ENCODE results near the gene SCD5.

SCD5 gene

DNA sequence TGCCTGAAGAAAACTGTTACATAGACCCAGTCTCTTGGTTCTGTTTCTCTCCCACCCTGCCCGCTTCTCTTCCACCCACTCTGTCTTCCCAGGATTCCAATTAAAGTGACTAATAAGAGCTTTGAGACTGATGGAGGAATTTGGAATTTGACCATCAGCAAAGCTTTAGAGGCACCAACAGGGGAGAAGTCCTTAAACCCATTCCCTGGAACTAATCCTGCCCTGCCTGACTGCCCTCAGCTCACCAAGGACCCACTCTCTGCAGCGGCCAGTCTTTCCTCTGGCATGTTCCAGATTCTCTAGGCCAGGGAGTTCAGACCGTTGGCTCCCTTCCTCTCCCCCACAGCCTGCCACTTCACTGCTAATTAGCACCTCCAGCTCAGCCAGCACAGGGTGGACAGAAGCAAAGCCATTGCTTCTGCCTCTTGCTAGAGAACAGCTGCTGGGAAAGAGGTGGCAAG lies 23.9 kb downstream of the SCD5 start:
- no peak overlapping the region for H3K4me3 ChIP-seq (ENCODE audit: low read depth, low read length)

DNA sequence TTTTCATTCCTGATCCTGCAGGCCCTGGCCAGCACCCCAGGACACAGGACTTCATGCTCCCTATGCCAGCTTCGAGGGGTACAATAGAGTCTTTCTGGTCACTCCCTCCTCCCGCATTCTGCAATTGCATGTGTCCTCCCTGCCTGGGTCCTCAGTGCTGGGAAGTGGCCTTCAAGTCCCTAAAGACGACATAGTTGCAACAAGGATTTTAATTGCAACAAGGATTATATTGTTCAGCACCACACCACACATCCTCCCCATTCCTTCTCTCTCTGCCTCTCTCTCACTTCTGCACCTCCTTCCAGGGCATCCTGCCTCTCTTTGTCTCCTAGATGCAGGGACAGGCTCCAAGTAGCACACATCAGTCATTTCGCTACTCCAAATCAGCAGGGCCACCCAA lies 25.5 kb downstream of the SCD5 start:
- no peak overlapping the region for H3K4me3 ChIP-seq (ENCODE audit: low read depth, low read length)

DNA sequence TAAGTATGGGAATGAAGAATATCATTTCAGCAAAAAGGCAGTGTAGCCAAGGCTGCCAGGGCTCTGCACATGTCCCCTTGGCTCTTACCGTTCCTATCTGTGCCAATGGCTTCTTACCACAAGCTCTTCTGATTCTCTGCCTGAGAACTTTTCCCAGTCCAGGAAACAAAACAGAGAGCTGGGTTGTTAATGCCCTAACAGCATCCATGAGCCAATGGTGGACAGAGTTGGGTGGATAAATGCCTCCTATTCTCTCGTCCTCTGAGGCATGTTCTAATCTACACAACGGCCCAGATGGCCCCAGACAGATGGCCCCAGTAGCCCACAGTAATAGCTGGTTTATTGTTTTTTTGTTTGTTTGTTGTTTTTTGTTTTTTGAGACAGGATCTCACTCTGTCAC lies 28.0 kb downstream of the SCD5 start:
- no peak overlapping the region for H3K4me3 ChIP-seq (ENCODE audit: low read depth, low read length)

DNA sequence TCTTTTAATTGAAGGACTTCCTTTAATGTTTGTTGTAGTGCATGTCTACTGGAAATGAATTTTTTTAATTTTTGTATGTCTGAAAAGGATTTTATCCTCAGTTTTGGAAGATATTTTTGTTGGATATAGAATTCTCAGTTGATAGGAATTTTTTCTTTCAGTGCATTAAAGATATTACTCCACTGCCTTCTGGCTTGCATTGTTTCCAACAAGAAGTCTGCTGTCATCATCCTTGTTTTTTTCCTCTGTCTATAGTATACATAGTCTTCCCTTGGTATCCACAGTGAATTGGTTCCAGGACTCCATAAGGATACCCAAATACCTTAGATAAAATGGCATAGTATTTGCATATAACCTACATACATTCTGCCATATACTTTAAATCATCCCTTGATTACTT lies 33.5 kb downstream of the SCD5 start:
- no peak overlapping the region for H3K4me3 ChIP-seq (ENCODE audit: low read depth, low read length)

DNA sequence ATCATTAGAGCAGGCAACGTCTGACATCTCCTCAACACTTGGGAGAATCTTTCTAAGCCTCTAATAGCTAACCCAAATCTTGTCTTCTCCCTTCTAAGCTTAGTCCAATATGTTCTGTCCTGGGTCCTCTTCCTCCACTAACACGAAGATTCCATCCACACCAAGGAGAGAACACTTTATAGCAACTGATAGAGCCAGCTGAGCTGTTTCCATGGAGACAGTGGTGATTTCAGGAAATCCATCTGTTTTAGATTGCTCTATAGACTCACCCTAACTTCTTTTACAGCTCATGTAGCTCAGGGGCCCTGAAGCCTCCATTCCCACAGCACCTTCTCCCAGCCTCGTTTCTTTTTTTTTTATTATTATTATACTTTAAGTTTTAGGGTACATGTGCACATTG lies 37.4 kb downstream of the SCD5 start:
- no peak overlapping the region for H3K4me3 ChIP-seq (ENCODE audit: low read depth, low read length)

DNA sequence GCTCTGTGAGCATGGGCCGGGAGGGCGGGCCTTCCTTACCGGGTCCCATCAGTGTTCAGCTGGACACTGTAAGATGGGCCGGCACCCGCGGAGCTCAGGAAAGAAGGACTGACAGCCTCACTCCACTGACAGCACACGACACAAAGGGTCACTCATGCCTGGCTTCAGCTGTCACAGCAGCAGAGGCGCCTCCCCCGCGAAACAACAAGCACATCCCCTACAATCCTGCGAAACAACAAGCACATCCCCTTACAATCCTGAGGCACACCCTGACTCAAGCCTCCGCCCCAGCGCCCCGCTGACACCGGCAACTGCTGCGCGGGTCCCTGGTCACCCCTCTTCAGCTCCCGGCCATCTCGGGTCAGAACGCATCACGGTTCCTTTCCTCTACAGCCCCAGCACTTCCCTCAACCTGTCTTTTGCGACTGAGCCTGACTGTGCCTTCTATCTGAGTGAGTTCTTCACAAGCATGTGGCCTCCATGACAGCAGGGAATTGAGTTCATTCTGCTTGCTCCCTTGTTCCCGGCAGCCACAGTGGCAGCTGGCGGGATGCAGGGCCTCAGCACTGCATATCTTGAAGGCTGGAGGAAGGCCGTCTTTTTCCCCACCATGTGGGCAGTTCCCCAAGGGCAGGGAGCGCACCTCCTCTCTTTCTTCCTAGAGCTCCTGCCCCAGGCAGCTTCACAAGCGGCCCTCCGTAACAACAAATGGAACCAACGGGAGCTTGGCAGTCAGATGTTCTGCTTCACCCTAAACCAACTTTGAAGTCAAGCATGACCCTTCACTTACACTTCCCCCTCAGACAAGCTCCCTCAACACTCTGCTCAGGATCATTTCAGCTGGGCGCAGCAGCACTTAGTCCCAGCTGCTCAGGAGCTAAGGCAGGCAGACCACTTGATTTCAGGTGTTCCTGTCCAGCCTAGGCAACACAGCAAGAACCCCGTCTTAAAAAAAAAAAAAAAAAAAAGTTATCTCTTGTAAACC lies 39.6 kb downstream of the SCD5 start:
- no peak overlapping the region for H3K4me3 ChIP-seq (ENCODE audit: low read depth, low read length)

DNA sequence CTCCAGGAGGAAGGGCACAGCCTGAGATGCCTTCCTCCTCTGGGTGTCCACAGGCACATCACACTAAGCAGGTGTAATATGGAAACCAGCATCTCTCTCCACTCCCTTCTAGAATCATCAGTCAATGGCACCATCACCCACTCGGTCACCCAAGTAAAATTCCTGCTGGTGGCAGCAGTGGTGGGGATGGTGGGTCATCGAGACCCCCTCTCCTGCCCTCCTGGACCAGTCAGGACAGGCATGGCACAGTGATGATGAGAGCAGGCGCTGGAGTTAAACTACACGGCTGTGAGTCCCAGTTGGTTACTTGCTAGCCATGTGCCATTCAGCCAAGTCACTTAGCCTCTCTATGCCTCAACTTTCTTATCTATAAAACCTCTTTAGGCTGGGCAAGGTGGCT lies 42.5 kb downstream of the SCD5 start:
- H3K4me3 ChIP-seq (ENCODE audit: low read depth, low read length) = no peak overlapping the region

DNA sequence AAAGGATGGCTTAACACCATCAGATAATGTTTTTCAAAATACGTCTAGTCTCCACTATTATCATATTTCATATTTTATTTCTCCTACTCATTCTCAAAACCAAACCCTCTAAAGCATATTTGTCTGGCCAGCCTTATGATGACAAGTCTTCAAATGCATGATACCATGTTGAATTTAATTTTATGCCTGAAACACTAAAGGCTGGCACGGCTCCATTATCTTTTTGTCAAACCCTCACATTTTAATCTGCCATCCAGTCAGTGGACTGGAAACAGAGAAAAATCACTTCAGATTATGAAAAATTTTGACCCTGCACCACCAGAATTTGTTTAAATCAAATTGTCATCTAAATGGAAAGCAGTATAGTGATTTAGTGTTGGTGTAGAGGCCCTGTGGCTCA lies 42.9 kb downstream of the SCD5 start:
- no peak overlapping the region for H3K4me3 ChIP-seq (ENCODE audit: low read depth, low read length)

DNA sequence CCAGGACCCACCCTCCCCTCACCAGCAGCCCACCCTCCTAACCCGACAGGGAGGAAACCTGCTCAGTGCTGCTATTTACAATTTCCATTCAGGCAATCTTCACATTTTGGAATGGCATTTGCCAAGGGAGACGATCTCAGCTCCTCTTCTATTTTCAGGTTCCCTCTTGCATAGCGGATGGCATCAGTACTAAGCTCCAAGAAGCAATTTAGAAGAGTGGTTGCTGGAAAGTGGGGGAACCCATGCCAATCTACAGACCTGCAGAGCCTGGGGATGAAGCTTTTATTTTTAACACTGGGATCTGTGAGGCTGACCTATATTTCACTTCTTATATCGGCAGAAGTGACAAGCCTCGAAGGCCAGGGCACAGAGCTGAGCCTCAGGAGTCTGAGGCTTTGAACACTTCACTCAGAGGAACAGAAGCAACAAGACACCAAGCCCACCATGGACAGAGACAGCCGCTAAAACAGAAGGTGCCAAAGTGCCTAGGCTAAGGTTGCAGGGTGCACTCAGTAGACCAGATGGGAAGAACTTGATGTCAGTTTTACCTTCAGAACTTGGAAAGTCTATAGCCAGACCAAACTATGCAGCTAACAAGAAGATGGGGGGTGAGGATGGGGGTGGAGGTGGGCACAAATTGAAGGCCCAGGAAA lies 44.0 kb downstream of the SCD5 start:
- H3K4me3 ChIP-seq (ENCODE audit: low read depth, low read length) = no peak overlapping the region

DNA sequence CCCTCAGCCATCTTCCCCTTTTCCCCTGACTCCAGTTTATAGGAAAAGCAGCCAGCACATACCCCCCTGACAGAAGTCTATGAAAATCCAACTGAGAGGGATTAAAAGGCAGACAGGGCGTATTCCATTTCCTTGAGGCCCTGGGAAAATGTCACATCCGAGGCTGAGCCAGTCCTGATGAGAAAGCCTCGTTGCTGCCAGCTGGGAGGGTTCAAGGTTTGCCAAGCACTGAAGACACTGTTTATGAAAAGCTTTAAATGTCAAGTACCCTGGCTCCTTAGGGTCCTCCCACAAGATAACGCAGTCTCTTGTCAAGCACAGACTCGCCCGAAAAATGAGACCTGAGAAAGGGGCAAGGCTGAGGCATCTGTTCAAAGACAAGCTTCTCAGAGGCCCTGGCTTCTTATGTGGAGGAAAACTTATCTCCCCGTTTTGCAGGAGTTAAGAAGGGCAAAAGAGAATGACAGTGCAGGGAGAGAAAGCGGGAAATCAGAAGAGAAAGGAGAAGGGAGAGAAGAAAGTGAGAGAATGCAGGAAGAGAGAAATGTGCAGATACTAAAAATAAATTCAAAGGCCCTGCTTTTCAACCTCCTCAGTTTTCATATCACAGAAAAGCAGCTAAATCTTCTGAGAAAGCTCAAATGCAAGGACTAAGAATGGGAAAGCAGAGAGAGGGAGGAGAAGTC lies 44.7 kb downstream of the SCD5 start:
- H3K4me3 ChIP-seq (ENCODE audit: low read depth, low read length) = no peak overlapping the region

DNA sequence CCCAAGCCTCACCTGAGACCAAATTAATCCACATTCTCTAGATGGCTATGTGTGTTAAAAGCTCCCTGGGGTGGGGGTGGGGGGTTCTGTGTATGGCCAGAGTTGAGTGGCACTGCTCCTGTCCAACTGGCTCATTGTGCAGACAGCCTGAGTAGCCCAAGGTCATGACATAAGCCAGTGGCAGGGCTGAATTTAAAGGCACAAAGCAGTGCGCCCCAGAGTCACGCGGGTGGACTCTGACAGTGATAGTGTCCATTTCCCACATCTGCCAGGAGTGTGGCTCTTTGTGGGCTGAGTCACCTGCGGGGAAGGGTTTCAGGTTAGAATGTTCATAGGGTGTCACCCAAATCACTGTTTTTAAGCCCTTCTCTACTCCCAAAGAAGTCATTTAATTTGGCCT lies 45.4 kb downstream of the SCD5 start:
- no peak overlapping the region for H3K4me3 ChIP-seq (ENCODE audit: low read depth, low read length)

DNA sequence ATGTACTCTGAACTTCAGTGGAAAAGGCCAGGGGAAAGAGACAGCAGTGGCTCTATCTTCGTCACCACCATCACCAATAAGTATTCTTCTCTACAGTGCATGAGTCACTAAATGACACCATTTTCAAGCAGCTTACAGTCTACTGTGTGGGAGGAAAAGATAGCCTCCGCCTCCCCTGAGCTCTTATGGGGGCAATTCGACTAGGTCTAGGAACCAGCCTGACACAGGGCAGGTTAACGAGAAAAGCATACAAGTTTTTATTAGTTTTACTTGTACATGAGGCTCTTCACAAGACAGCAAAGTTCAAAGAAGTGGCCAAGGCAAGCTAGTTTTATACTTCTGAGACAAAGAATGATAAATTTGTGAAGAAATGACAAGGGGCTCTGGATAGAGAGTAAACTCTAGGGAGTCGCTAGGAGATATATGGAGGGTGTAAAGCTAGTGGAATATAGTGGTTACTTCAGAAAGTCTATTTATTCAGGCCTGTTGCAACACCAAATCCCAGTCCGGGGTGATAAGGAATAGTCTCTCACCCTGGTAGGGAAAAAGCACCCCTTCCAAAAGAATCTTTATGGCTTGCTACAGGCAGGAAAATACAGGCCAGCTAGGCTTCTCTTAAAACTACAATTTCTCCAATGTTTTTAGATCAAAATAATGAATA lies 49.7 kb downstream of the SCD5 start:
- H3K4me3 ChIP-seq (ENCODE audit: low read depth, low read length) = no peak overlapping the region

DNA sequence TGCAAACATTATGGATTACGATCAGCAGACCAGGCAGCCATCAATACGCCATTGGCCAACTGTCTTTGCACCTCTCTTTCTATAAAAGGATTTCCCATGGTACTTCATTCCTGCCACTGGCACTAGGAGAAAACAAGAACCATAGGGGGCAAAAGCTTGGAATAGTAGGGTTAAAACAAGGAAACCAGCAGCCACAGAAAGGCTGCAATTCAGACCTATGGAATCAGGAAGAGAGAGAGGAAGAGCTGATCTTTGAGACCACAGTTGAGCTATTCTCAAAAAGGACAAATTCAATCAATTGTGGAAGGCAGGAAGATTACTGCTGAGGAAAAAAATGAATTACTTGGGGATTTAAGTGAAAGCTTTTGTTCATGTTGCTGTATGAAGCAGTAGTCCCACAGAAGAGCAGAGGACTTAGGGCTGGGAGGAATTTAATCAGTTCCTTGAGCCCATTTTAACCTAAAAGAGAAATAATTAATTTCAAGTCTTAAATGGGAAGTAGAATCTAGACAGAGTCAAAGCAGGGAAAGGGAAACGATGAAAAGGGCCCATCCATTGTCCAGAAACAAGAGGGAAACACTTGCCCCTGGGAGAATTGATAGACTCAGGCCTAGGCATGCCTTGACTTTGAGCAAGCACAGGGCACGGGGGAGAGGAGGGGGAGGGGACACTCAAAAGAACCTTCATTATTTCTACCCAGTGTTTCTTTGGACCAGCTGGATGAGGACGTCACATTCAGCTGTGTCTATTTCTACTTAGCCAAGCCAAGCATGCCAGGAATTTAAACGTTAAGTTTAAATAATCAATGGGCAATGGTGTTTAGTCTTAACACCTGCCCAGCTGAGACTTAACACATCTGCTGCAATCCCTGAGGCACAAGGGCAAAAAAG lies 50.7 kb downstream of the SCD5 start:
- no peak overlapping the region for H3K4me3 ChIP-seq (ENCODE audit: low read depth, low read length)

DNA sequence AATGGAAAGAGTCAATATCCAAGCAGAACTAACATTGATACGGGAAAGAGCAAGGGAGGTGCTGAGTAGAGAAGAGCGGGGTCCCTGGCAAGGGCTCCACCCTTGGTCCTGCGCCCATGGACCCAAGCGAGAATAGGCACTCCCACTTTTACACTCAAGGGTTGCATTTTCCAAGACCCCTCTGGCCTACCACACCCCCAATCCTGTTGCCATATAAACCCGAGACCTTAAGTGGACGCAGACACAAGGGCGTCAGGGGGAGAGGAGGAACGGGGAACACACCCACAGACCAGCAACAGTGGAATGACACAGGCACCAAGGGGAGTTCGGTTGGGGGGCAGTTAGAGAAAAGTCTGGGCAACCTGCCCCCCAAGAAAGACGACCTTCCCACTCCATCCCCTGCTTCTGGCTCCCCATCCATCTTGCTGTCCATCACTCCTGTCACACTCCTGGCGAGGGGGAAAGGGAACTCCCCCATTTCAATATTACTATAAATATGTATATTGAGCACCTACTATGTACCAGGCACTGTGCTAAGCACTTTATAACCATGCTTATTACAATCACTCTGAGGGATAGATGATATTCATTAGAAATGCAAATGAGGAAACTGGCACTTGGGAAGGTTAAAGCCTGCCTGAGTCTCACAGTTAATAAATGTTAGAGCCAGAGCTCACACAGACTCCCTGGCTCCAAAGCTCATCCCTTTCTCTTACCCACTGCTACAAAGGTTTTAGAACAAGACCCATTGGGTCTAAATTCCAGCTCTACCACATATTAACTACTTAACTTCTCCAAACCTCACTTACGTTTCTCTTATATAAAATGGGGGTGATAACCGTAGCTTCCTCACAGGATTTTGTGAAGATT lies 51.7 kb downstream of the SCD5 start:
- no peak overlapping the region for H3K4me3 ChIP-seq (ENCODE audit: low read depth, low read length)

DNA sequence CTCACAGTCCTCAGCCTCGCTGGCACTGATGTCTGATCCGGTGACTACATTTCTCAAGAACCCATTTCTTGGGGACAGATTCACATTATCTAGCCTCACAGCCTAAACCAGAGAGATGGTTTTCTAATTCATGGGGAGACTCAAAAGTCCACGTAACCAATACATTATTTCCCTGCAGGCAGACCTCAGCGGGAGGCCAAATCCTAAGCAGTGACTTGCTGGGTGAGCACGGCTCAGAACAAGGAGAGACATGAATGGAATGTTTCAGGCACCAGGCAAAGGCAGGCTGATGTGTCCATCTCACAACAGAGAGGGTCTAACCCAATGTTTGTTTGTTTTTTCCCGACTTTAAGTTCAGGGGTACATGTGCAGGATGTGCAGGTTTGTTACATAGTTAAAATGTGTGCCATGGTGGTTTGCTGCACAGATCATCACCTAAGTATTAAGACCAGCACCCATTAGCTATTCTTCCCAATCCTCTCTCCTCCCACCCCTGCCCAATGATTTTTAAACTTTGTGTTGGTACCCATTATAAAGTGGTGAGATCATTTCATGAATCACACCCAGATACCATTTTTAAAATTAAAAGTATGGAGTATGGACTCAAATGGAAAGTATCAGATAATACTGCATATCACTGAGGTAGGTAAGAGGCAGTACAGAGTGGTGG lies 53.3 kb downstream of the SCD5 start:
- no peak overlapping the region for H3K4me3 ChIP-seq (ENCODE audit: low read depth, low read length)

DNA sequence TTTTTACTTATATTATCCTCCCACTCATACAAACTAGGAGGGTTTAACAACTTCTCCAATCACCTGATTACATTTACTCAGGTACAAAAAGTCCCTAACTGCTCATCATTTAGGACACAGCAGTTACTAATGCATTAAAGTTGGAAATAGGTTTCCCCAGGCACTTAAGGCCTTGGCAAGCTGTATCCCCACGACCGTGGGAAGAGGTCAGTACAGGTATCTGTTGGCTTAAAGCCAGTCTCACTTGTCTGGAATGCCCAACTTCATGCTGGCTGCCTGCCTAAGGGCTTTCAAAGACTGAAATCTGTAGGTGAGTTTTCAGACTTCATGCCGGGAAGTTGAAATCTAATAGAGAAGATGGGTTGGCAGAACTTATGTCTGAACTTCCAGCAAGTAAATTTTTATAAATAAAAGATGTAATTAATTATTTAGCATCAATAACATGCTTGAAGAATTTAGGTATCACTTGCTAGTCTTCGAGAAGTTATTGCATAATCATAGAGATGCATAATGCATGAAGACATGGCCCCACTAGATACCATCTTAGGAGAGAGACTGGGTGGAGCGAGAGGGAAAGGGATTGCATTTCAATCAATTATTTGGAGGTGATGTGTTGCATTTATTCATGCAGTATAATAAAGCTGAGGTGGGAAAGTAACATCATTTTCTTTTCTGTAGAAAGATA lies 54.2 kb downstream of the SCD5 start:
- H3K4me3 ChIP-seq (ENCODE audit: low read depth, low read length) = no peak overlapping the region

DNA sequence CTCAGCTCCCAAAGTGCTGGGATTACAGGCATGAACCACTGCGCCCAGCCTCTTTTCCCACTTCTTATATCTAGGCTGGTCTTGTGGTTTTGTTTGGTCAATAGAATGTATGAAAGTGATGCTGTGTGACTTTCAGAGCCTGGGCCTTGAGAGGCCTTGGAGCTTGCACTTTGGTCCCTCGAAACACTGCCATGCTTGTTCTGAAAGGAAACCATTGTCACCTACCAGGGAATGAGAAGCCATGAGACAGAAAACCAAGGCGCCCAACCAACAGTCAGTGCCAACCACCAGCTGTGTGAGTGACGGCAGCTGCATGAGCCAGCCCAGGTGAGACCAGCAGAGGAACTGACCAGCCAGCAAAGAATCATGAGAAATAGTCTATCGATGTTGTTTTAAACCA lies 57.4 kb downstream of the SCD5 start:
- H3K4me3 ChIP-seq (ENCODE audit: low read depth, low read length) = no peak overlapping the region

Measured in iPS-11a (cell line).